ENCODE measurements around the gene GDF7.

GRCh38 chr2:20663196-20664070, 3.5 kb upstream of the GDF7 start:
- TF ChIP-seq CTCF (IDR thresholded peaks at IDR 0.05; ENCODE audit: poor library complexity) (no peak), EZH2phosphoT487 (IDR thresholded peaks at IDR 0.05; ENCODE audit: low read depth, severe bottlenecking, unreplicated experiment) (no peak), EZH2 (IDR thresholded peaks at IDR 0.05; ENCODE audit: borderline replicate concordance) (no peak)

All from hepatocyte (in vitro differentiated cells).